Stimulated activated CD4-positive, alpha-beta T cell treated with anti-CD3 and anti-CD28 coated beads, Interleukin-4, amount 100 ng/mL, for 4 hours (primary cell): Measurements from ENCODE around the gene GDF9.

Source experiments
- DNase-seq, 2 experiments: peaks; one replicate each; pipeline ENCODE4 v3.0.0-alpha.2; 2020

The GDF9 gene, protein sequence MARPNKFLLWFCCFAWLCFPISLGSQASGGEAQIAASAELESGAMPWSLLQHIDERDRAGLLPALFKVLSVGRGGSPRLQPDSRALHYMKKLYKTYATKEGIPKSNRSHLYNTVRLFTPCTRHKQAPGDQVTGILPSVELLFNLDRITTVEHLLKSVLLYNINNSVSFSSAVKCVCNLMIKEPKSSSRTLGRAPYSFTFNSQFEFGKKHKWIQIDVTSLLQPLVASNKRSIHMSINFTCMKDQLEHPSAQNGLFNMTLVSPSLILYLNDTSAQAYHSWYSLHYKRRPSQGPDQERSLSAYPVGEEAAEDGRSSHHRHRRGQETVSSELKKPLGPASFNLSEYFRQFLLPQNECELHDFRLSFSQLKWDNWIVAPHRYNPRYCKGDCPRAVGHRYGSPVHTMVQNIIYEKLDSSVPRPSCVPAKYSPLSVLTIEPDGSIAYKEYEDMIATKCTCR

DNA sequence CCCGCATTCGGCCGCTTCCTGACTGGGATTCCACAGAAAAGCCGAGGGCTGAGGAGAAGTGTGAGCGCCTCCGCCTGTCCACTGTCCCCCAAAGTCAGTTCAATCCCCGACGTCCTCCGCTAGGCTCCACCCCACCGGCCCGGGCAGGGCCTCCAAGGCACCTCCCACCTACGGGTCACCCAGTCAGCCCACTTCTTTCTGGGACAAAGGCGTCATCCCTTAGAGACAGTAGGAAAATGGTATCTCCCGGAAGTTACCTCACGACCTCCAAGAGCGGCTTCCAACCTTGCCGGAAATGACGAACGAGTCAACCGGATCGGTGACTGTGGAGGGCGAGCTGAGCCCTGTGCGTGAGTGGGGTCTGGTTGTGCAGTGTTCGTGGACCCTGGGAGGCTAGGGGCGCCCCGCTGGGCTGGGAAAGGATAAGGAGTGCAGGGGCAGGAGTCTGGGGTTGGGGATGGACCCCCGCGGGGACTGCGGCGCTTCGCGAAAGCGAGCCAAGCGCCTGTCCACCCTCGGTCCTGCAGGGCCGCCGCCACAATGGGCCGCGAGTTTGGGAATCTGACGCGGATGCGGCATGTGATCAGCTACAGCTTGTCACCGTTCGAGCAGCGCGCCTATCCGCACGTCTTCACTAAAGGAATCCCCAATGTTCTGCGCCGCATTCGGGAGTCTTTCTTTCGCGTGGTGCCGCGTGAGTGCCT lies at the start of gene GDF9, which contains the start of gene UQCRQ:
Gene GDF9 (minus strand): TSS at position 128 of the 704 bp plus-strand sequence. CDS start 1,936 bp downstream, outside the sequence.
Gene UQCRQ (plus strand): TSS at position 301 of the 704 bp plus-strand sequence. CDS start 240 bp downstream, at position 541.
- peak; percentile 79 to 93 for DNase-seq

- no peak for DNase-seq
Observed at GRCh38 chr5:132915681-132916080, 49.4 kb upstream of the GDF9 start.

DNA sequence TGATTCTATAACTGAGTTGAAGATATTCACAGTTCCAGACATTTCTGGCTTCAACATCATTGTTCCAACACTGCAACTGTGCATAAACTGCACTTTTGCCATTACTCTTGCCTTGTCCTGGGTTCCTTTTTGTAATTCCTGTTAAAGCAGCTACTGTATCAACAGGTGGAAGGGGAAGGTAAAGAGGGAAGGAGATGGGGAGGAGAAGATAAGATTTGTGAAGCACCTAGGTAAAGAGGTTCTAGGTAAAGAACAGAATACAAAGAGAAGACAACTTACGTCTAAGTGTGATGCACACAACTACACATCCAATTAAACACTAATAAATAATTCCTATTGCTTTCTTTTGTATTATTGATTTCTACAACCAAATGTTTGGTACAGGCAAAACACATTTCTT lies 43.4 kb upstream of the GDF9 start:
- DNase-seq, result no peak

GRCh38 chr5:132907161-132907560 lies 40.9 kb upstream of the GDF9 start:
- DNase-seq, result no peak

GRCh38 chr5:132905938-132906337 lies 39.7 kb upstream of the GDF9 start:
- DNase-seq, result no peak

DNA sequence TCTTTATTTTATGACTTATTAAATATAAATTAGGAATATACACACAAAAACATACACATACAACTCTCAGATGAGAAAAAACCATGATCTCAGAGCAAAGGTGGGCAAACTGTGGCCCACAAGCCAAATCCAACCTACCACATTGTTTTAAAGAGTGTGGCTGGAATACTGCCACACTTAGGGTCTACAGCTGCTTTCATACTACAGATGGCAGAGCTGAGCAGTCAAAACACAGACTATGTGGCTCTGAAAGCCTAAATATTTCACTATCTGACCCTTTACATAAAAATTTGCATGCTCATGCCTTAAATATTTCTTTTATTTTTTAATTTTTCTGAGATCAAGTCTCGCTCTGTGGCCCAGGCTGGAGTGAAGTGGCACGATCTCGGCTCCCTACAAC lies 35.5 kb upstream of the GDF9 start:
- DNase-seq, result no peak

- DNase-seq, result no peak
Observed at GRCh38 chr5:132901036-132901435, 34.8 kb upstream of the GDF9 start.

- DNase-seq, result no peak
Observed at GRCh38 chr5:132898094-132898493, 31.8 kb upstream of the GDF9 start.

- DNase-seq, result no peak
Observed at GRCh38 chr5:132896685-132897084, 30.4 kb upstream of the GDF9 start.

DNA sequence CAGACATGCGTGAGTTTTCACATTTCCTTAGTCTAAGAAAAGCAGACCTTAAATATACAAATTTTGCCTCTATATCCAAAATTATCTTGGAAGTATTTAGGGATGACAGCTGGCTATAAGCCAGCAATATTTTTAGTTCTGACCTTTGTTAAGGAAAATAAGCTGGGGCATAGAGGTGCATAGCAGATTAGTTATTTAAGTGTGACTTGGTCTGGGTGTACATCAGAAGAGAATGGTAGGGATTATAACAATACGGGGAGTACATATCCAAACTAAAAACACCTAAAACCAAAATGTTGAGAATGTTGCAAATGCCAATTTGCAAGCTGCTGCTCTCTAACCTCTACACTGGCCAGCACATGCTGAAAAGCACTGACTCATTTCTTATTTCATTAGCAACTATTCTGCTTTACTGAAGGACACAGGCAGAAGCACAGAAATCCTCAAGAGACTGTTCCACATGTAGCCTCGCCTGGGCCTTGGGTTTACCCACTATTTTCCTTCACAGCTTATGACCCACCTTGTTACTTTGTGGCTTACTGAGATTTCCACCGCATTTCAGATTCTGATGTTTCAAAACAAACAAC lies 29.5 kb upstream of the GDF9 start:
- no peak for DNase-seq

- DNase-seq, result no peak
Observed at GRCh38 chr5:132890817-132891216, 24.5 kb upstream of the GDF9 start.

- no peak for DNase-seq
Observed at GRCh38 chr5:132889501-132889900, 23.2 kb upstream of the GDF9 start.

DNA sequence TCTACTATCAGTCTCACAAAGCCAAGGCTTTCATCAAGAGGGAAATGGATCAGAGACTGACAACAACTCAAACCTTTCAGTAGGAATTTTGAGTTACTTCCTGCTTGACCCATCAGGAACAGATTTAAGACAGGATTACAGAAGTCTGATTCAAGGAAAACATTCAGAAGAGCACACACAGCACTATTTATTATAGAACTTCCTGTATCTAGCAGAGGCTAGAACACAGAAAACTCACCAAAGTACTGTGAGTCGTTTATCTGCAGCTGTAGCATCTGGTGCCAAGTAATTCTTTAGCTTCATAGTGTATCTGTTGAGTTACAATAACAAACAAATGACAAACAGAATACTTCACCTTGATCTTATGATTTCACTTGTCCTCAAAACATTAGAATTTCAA lies 21.0 kb upstream of the GDF9 start:
- no peak for DNase-seq

DNA sequence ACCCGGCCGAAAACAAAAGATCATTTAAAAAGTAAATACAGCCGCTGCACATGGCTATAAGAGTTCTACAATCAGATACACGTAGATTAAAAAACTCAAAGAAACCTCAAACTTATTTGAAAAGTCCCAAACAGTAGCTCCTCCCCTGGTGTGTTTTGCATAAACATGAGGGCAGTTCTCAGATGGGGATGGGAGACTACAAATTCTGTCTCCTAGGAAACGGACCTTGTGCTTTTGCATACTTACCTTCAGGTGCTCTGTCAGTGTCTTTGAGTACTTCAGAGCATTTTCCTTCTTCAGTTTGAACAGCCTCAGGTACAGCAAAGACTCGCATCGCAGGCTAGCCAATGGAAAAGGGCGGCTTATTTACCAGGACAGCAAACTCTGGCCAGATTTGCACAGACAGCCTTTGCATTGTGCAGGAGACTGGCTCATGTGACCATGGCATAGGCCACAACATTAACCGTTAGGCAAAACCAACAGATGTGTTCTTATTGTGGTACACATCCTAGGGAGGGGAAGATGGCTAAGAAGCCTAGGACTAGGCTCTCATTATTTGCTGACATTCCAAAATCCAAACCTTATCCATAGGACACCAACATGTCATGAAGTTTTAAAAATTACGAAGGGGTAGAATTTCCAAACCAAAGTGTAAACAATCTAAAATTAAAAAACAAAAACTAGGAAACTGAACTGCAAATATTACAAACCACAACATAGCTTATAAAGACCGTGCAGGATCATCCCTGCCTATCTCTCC lies 20.0 kb upstream of the GDF9 start:
- DNase-seq, result no peak

- no peak for DNase-seq
Observed at GRCh38 chr5:132884548-132884947, 18.3 kb upstream of the GDF9 start.

GRCh38 chr5:132883261-132883834 lies 17.1 kb upstream of the GDF9 start:
- no peak for DNase-seq

GRCh38 chr5:132877938-132878337 lies 11.7 kb upstream of the GDF9 start:
- DNase-seq, result no peak

DNA sequence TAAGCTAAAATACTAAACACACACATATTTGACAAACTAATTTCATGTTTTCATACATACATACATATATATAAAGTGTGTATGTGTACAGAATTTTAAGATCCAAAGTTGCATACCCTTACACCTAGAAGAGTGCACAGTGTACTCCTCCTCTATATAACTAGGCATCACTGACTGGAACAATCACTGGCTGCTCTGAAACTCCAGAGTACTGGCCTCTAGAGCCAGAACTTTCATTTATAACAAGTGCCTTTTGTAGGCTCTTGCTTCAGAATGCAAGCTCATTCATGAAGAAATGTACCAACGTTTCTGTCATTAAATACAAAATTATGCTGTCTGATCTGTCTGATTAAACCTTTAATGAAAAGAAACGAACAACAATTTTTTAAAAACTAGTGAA lies 11.2 kb upstream of the GDF9 start:
- no peak for DNase-seq

GRCh38 chr5:132876020-132876759 lies 9.9 kb upstream of the GDF9 start:
- DNase-seq, result no peak

DNA sequence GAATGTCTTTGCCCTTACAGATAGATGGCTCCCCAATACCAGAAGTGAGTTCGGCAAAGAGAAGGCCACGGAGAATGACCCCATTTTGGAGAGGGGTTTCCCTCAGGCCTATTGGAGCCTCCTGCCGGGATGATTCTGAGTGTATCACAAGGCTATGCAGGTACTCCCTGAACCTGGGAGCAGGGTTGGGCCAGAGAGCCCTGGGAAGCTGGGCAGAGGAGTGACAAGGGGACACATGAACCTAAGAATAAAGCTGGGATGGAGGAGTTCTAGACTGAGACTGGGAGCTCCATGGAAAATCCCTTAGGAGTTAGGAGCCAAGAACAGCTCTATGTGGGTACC lies 7.6 kb upstream of the GDF9 start:
- DNase-seq, result no peak

- no peak for DNase-seq
Observed at GRCh38 chr5:132873119-132873929, 7.1 kb upstream of the GDF9 start, which contains the start of gene LEAP2. TSS of gene LEAP2 (plus strand) at chr5:132873668. CDS start at chr5:132873695, 27 bp downstream.
